Immature natural killer cell (primary cell): ENCODE results near the gene GRIK4. TPM values are rescaled to one million over a fixed set of nuclear protein-coding genes. Genes with fewer than 3 reads are reported as not detected.

Experiments used
- DNase-seq, 3 donors: peaks; one replicate each; pipeline ENCODE4 v3.0.0; 2022; ENCODE audit warnings: mixed read lengths in 1 of 3
- H3K27ac Mint-ChIP-seq, 6 donors: one replicate each; pipeline ENCODE4 v1.8.0; 2020; ENCODE audit warnings: mixed read lengths in 6 of 6, mild to moderate bottlenecking in 5 of 6, inconsistent platforms in 4 of 6, moderate library complexity in 3 of 6
- H3K27me3 Mint-ChIP-seq, 3 donors: one replicate each; pipeline ENCODE4 v1.8.0; 2020 to 2021; ENCODE audit warnings: low read depth in 3 of 3, mild to moderate bottlenecking in 3 of 3, mixed read lengths in 3 of 3, moderate library complexity in 3 of 3, inconsistent platforms in 1 of 3
- H3K36me3 Mint-ChIP-seq, 3 donors: one replicate each; pipeline ENCODE4 v1.8.0; 2020; ENCODE audit warnings: mixed read lengths in 3 of 3, inconsistent platforms in 2 of 3, mild to moderate bottlenecking in 2 of 3
- H3K4me1 Mint-ChIP-seq, 2 donors: one replicate each; pipeline ENCODE4 v1.8.0; 2020; ENCODE audit warnings: inconsistent platforms in 2 of 2, mild to moderate bottlenecking in 2 of 2, mixed read lengths in 2 of 2, moderate library complexity in 1 of 2
- H3K4me3 Mint-ChIP-seq, 5 donors: one replicate each; pipeline ENCODE4 v1.8.0; 2020; ENCODE audit warnings: mild to moderate bottlenecking in 5 of 5, mixed read lengths in 5 of 5, inconsistent platforms in 3 of 5, moderate library complexity in 3 of 5
- H3K9me3 Mint-ChIP-seq, 6 donors: one replicate each; pipeline ENCODE4 v1.8.0; 2020; ENCODE audit warnings: mild to moderate bottlenecking in 6 of 6, mixed read lengths in 6 of 6, inconsistent platforms in 4 of 6, moderate library complexity in 3 of 6
- polyA plus RNA-seq, 3 donors: library from polyadenylated mRNA; unstranded; fragments of 300-500 nt; fragmentation: Illumina TruSeq; gene quantifications; one replicate each; pipeline ENCODE4 v1.2.3, GENCODE V29; 2021

The GRIK4 gene
- polyA plus RNA-seq, 3 donors from 2014 or later: 0.85 to 3.6 (median 2.0) TPM

- no peak for DNase-seq
- Mint-ChIP-seq H3K27ac (no peak overlapping the region), H3K27me3 (peaks cover 7 to 9% (median 7%) of the 10 kb centered on the region in 3 donors), H3K36me3 (peaks cover 0 to 6% (median 0%) of the 10 kb centered on the region in 3 donors), H3K4me1 (peaks cover 0 to 2% of the 10 kb centered on the region in 2 donors), H3K9me3 (peaks cover 0 to 4% (median 0%) of the 10 kb centered on the region in 6 donors), H3K4me3 (no peak overlapping the region)
Observed at GRCh38 chr11:120586728-120587127, 75.2 kb downstream of the GRIK4 start.

GRCh38 chr11:120587299-120587698 lies 75.8 kb downstream of the GRIK4 start:
- Mint-ChIP-seq H3K27me3 (peaks cover 7 to 10% (median 9%) of the 10 kb centered on the region in 3 donors), H3K9me3 (peaks cover 0 to 4% (median 0%) of the 10 kb centered on the region in 6 donors), H3K4me1 (peaks cover 0 to 2% of the 10 kb centered on the region in 2 donors), H3K27ac (no peak overlapping the region), H3K36me3 (peaks cover 0 to 6% (median 0%) of the 10 kb centered on the region in 3 donors), H3K4me3 (no peak overlapping the region)
- no peak for DNase-seq

- peaks cover 0 to 2% of the 10 kb centered on the region in 2 donors for H3K4me1 Mint-ChIP-seq
- H3K36me3 Mint-ChIP-seq: peaks cover 4 to 7% (median 6%) of the 10 kb centered on the region in 3 donors
- H3K27me3 Mint-ChIP-seq: peaks cover 8 to 14% (median 13%) of the 10 kb centered on the region in 3 donors
- no peak overlapping the region for H3K27ac Mint-ChIP-seq
- H3K4me3 Mint-ChIP-seq: no peak overlapping the region
- H3K9me3 Mint-ChIP-seq: no peaks in the 10 kb centered on the region
- DNase-seq: no peak
Observed at GRCh38 chr11:120589376-120589775, 77.8 kb downstream of the GRIK4 start.

GRCh38 chr11:120590472-120590871 lies 78.9 kb downstream of the GRIK4 start:
- Mint-ChIP-seq H3K27ac (no peak overlapping the region), H3K36me3 (peaks cover 4 to 7% (median 6%) of the 10 kb centered on the region in 3 donors), H3K9me3 (no peaks in the 10 kb centered on the region), H3K4me1 (peaks cover 0 to 2% of the 10 kb centered on the region in 2 donors), H3K4me3 (no peak overlapping the region), H3K27me3 (peaks cover 8 to 13% (median 10%) of the 10 kb centered on the region in 3 donors)
- DNase-seq: no peak

- H3K9me3 Mint-ChIP-seq: no peaks in the 10 kb centered on the region
- peaks cover 0 to 10% of the 10 kb centered on the region in 2 donors for H3K4me1 Mint-ChIP-seq
- H3K36me3 Mint-ChIP-seq: peaks cover 4 to 10% (median 7%) of the 10 kb centered on the region in 3 donors
- peak overlapping the region in 1 of 6 donors; percentile 25 for H3K27ac Mint-ChIP-seq
- no peak overlapping the region for H3K4me3 Mint-ChIP-seq
- DNase-seq: no peak
- peaks cover 7 to 9% (median 8%) of the 10 kb centered on the region in 3 donors for H3K27me3 Mint-ChIP-seq
Observed at GRCh38 chr11:120594746-120595145, 83.2 kb downstream of the GRIK4 start.

GRCh38 chr11:120595557-120595956 lies 84.0 kb downstream of the GRIK4 start:
- peaks cover 6 to 9% (median 8%) of the 10 kb centered on the region in 3 donors for H3K27me3 Mint-ChIP-seq
- peaks cover 0 to 10% of the 10 kb centered on the region in 2 donors for H3K4me1 Mint-ChIP-seq
- no peak overlapping the region for H3K4me3 Mint-ChIP-seq
- no peaks in the 10 kb centered on the region for H3K9me3 Mint-ChIP-seq
- peaks cover 4 to 10% (median 7%) of the 10 kb centered on the region in 3 donors for H3K36me3 Mint-ChIP-seq
- H3K27ac Mint-ChIP-seq: no peak overlapping the region
- no peak for DNase-seq

- Mint-ChIP-seq H3K4me3 (no peak overlapping the region), H3K4me1 (peaks cover 0 to 10% of the 10 kb centered on the region in 2 donors), H3K27ac (no peak overlapping the region), H3K9me3 (no peaks in the 10 kb centered on the region), H3K36me3 (peaks cover 4 to 10% (median 7%) of the 10 kb centered on the region in 3 donors), H3K27me3 (peaks cover 5 to 8% (median 6%) of the 10 kb centered on the region in 3 donors)
- DNase-seq: no peak
Observed at GRCh38 chr11:120597250-120598215, 86.0 kb downstream of the GRIK4 start.

GRCh38 chr11:120598517-120599257 lies 87.1 kb downstream of the GRIK4 start:
- DNase-seq: no peak
- peaks cover 0 to 10% of the 10 kb centered on the region in 2 donors for H3K4me1 Mint-ChIP-seq
- peaks cover 0 to 5% (median under 1%) of the 10 kb centered on the region in 3 donors for H3K36me3 Mint-ChIP-seq
- H3K27ac Mint-ChIP-seq: no peak overlapping the region
- H3K27me3 Mint-ChIP-seq: peaks cover 1 to 9% (median 2%) of the 10 kb centered on the region in 3 donors
- H3K4me3 Mint-ChIP-seq: no peak overlapping the region
- H3K9me3 Mint-ChIP-seq: no peaks in the 10 kb centered on the region

- Mint-ChIP-seq H3K27ac (peak overlapping the region in 1 of 6 donors; percentile 5), H3K27me3 (peaks cover 2 to 7% (median 4%) of the 10 kb centered on the region in 3 donors), H3K9me3 (no peaks in the 10 kb centered on the region), H3K4me3 (no peak overlapping the region), H3K4me1 (peaks cover 0 to 10% of the 10 kb centered on the region in 2 donors), H3K36me3 (peaks cover 0 to 4% (median 0%) of the 10 kb centered on the region in 3 donors)
- DNase-seq: no peak
Observed at GRCh38 chr11:120599816-120600420, 88.4 kb downstream of the GRIK4 start.

- peaks cover 0 to under 1% (median 0%) of the 10 kb centered on the region in 3 donors for H3K36me3 Mint-ChIP-seq
- peaks cover 1 to 7% (median 4%) of the 10 kb centered on the region in 3 donors for H3K27me3 Mint-ChIP-seq
- no peak overlapping the region for H3K4me3 Mint-ChIP-seq
Observed at GRCh38 chr11:120601536-120601935, 90.0 kb downstream of the GRIK4 start.

GRCh38 chr11:120603071-120603470 lies 91.5 kb downstream of the GRIK4 start:
- H3K36me3 Mint-ChIP-seq: no peaks in the 10 kb centered on the region
- no peaks in the 10 kb centered on the region for H3K9me3 Mint-ChIP-seq
- no peak overlapping the region for H3K27ac Mint-ChIP-seq
- peaks cover 1 to 7% (median 4%) of the 10 kb centered on the region in 3 donors for H3K27me3 Mint-ChIP-seq
- no peak overlapping the region for H3K4me3 Mint-ChIP-seq
- no peak for DNase-seq
- peaks cover 0 to 10% of the 10 kb centered on the region in 2 donors for H3K4me1 Mint-ChIP-seq

More at GRCh38 chr11:120601536-120601935, 90.0 kb downstream of the GRIK4 start:
- peak overlapping the region in 1 of 6 donors; percentile 56 for H3K27ac Mint-ChIP-seq
- peaks cover 0 to 10% of the 10 kb centered on the region in 2 donors for H3K4me1 Mint-ChIP-seq
- no peak for DNase-seq
- no peaks in the 10 kb centered on the region for H3K9me3 Mint-ChIP-seq

- no peaks in the 10 kb centered on the region for H3K9me3 Mint-ChIP-seq
- no peaks in the 10 kb centered on the region for H3K36me3 Mint-ChIP-seq
- H3K27me3 Mint-ChIP-seq: peaks cover 1 to 7% (median 6%) of the 10 kb centered on the region in 3 donors
- no peak overlapping the region for H3K4me3 Mint-ChIP-seq
- DNase-seq: no peak
- no peak overlapping the region for H3K27ac Mint-ChIP-seq
- H3K4me1 Mint-ChIP-seq: peaks cover 0 to 8% of the 10 kb centered on the region in 2 donors
Observed at GRCh38 chr11:120605469-120605868, 93.9 kb downstream of the GRIK4 start.
